IPS-18c (cell line): ENCODE data around the gene ARFGAP2.

Source experiments
- H3K4me3 ChIP-seq: 2 replicates; pipeline ENCODE4 v1.7.0; 2013; ENCODE audit warnings: low read depth, mild to moderate bottlenecking, low read length, moderate library complexity; ENCODE audit not compliant: insufficient read depth
- H3K9me3 ChIP-seq: one replicate; pipeline ENCODE4 v1.6.1; 2013; ENCODE audit warnings: mild to moderate bottlenecking, low read length, moderate library complexity; ENCODE audit not compliant: control insufficient read depth, insufficient read depth

ARFGAP2 gene

GRCh38 chr11:47178737-47179654 lies 2.3 kb upstream of the ARFGAP2 start:
- no peaks in the 10 kb centered on the region for H3K9me3 ChIP-seq
- no peak overlapping the region for H3K4me3 ChIP-seq

GRCh38 chr11:47178316-47178715 lies 1.6 kb upstream of the ARFGAP2 start:
- Histone ChIP-seq H3K4me3 (no peak overlapping the region), H3K9me3 (no peaks in the 10 kb centered on the region)

GRCh38 chr11:47177846-47178245 lies 1.2 kb upstream of the ARFGAP2 start:
- Histone ChIP-seq H3K4me3 (no peak overlapping the region), H3K9me3 (no peaks in the 10 kb centered on the region)

- peak overlapping the region; percentile 69; the same call in 1 of the 2 replicates for H3K4me3 ChIP-seq
- no peaks in the 10 kb centered on the region for H3K9me3 ChIP-seq
Measured at GRCh38 chr11:47177229-47177845, 658 bp upstream of the ARFGAP2 start.

GRCh38 chr11:47175746-47176327 lies 842 bp downstream of the ARFGAP2 start:
- peak overlapping the region; percentile 98 for H3K4me3 ChIP-seq
- H3K9me3 ChIP-seq: no peaks in the 10 kb centered on the region

GRCh38 chr11:47172740-47173336 lies 3.8 kb downstream of the ARFGAP2 start:
- no peaks in the 10 kb centered on the region for H3K9me3 ChIP-seq
- no peak overlapping the region for H3K4me3 ChIP-seq

- Histone ChIP-seq H3K4me3 (no peak overlapping the region), H3K9me3 (no peaks in the 10 kb centered on the region)
Measured at GRCh38 chr11:47171856-47172255, 4.8 kb downstream of the ARFGAP2 start.

- no peaks in the 10 kb centered on the region for H3K9me3 ChIP-seq
- no peak overlapping the region for H3K4me3 ChIP-seq
Measured at GRCh38 chr11:47171061-47171838, 5.4 kb downstream of the ARFGAP2 start.

- Histone ChIP-seq H3K9me3 (no peaks in the 10 kb centered on the region), H3K4me3 (no peak overlapping the region)
Measured at GRCh38 chr11:47166368-47166767, 10.3 kb downstream of the ARFGAP2 start.

- Histone ChIP-seq H3K9me3 (no peaks in the 10 kb centered on the region), H3K4me3 (no peak overlapping the region)
Measured at GRCh38 chr11:47165253-47165840, 11.3 kb downstream of the ARFGAP2 start.

- Histone ChIP-seq H3K9me3 (no peaks in the 10 kb centered on the region), H3K4me3 (no peak overlapping the region)
Measured at GRCh38 chr11:47164321-47164720, 12.4 kb downstream of the ARFGAP2 start.

GRCh38 chr11:47163898-47164297 lies 12.8 kb downstream of the ARFGAP2 start:
- H3K4me3 ChIP-seq: no peak overlapping the region
- H3K9me3 ChIP-seq: no peaks in the 10 kb centered on the region

- Histone ChIP-seq H3K9me3 (no peaks in the 10 kb centered on the region), H3K4me3 (no peak overlapping the region)
Measured at GRCh38 chr11:47163193-47163592, 13.5 kb downstream of the ARFGAP2 start.

GRCh38 chr11:47162426-47162825 lies 14.3 kb downstream of the ARFGAP2 start:
- H3K9me3 ChIP-seq: no peaks in the 10 kb centered on the region
- H3K4me3 ChIP-seq: no peak overlapping the region

GRCh38 chr11:47161890-47162289 lies 14.8 kb downstream of the ARFGAP2 start:
- no peaks in the 10 kb centered on the region for H3K9me3 ChIP-seq
- no peak overlapping the region for H3K4me3 ChIP-seq

- Histone ChIP-seq H3K9me3 (no peaks in the 10 kb centered on the region), H3K4me3 (no peak overlapping the region)
Measured at GRCh38 chr11:47161134-47161854, 15.4 kb downstream of the ARFGAP2 start.
